Measurements from ENCODE around the gene PADI4.

GRCh38 chr1:17315542-17316130, 7.6 kb downstream of the PADI4 start:
- TF ChIP-seq POLR2A (IDR thresholded peaks at IDR 0.05; ENCODE audit: low read depth, low read length) (no peak), TAF1 (IDR thresholded peaks at IDR 0.05; ENCODE audit: low read depth, low read length) (no peak), POLR2AphosphoS5 (IDR thresholded peaks at IDR 0.05; ENCODE audit: low read depth, low read length) (no peak)

Data from GM12891 (cell line).